HL-60 (cell line): Measurements from ENCODE around the gene CFAP74.
A peak's percentile ranks its signal among the peaks of the same experiment; 100 is the strongest.

ENCODE experiments used
- DNase-seq, 2 experiments: peaks; one replicate each; pipeline ENCODE4 v3.0.0-alpha.2; 2010 to 2020; ENCODE audit warnings: low read depth in 1 of 2, low spot score in 1 of 2
- H3K27ac ChIP-seq: fragments of 250-450 bp; sonication (Bioruptor Pico); replicated peaks from 2 replicates; pipeline ENCODE4 v1.5.1; 2020; ENCODE audit warnings: mild to moderate bottlenecking, moderate library complexity
- H3K27me3 ChIP-seq: fragments of 250-450 bp; sonication (Bioruptor Pico); 2 replicates; pipeline ENCODE4 v1.5.1; 2021; ENCODE audit warnings: mild to moderate bottlenecking, moderate library complexity; ENCODE audit not compliant: insufficient read depth, poor library complexity, severe bottlenecking
- H3K4me3 ChIP-seq: replicated peaks from 2 replicates; pipeline ENCODE4 v1.5.1; 2011; ENCODE audit warnings: mild to moderate bottlenecking, control low read depth, low read length; ENCODE audit not compliant: insufficient read depth
- GABPA ChIP-seq: IDR thresholded peaks from 2 replicates; pipeline ENCODE4 v1.6.1; 2012; ENCODE audit warnings: low read depth
- POLR2AphosphoS5 ChIP-seq: IDR thresholded peaks from 2 replicates; pipeline ENCODE4 v1.6.1; 2012; ENCODE audit warnings: low read depth
- SPI1 ChIP-seq: IDR thresholded peaks from 2 replicates; pipeline ENCODE4 v1.6.1; 2012; ENCODE audit warnings: low read depth, mild to moderate bottlenecking, borderline replicate concordance
- TF ChIP-seq, protein P1 (sequence below): IDR thresholded peaks from one replicate; pipeline ENCODE4 v1.5.1; 2011; ENCODE audit warnings: low read length, control low read depth, inconsistent platforms; ENCODE audit not compliant: insufficient read depth
- TF ChIP-seq, protein P2 (sequence below): IDR thresholded peaks from 2 replicates; pipeline ENCODE4 v1.6.1; 2012; ENCODE audit warnings: low read depth; ENCODE audit not compliant: insufficient replicate concordance

CFAP74 gene

DNA sequence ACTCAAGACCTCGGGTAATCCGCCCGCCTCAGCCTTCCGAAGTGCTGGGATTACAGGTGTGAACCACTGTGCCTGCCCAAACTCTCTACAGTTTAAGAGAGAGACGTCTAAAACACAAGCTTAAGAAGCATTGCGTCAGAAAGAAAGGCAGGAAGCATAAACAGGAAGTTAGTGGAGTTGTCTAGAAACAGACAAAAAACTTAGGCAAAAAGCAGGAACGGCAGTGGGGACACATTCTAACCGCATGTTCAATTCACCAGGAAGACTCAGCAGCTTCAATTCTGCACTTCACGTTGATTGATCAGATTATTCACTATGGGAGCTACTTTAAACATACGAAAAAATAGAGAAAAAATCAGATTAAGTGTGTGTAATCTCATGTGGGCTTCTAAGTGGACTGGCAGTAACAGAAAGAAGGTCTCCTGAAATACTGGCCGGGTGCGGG is 7.4 kb downstream of the CFAP74 start:
- Histone ChIP-seq H3K27ac (peak overlapping the region; percentile 78), H3K4me3 (no peak overlapping the region), H3K27me3 (no peaks in the 10 kb centered on the region)
- DNase-seq = peak; percentile 72 to 79
- peak; percentile 47; the same call in 1 of the 2 replicates for TF ChIP-seq POLR2AphosphoS5
- TF ChIP-seq SPI1 = peak; percentile 49; the same call in 1 of the 2 replicates
- TF ChIP-seq, protein P1, sequence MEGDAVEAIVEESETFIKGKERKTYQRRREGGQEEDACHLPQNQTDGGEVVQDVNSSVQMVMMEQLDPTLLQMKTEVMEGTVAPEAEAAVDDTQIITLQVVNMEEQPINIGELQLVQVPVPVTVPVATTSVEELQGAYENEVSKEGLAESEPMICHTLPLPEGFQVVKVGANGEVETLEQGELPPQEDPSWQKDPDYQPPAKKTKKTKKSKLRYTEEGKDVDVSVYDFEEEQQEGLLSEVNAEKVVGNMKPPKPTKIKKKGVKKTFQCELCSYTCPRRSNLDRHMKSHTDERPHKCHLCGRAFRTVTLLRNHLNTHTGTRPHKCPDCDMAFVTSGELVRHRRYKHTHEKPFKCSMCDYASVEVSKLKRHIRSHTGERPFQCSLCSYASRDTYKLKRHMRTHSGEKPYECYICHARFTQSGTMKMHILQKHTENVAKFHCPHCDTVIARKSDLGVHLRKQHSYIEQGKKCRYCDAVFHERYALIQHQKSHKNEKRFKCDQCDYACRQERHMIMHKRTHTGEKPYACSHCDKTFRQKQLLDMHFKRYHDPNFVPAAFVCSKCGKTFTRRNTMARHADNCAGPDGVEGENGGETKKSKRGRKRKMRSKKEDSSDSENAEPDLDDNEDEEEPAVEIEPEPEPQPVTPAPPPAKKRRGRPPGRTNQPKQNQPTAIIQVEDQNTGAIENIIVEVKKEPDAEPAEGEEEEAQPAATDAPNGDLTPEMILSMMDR = no peak
- TF ChIP-seq, protein P2, sequence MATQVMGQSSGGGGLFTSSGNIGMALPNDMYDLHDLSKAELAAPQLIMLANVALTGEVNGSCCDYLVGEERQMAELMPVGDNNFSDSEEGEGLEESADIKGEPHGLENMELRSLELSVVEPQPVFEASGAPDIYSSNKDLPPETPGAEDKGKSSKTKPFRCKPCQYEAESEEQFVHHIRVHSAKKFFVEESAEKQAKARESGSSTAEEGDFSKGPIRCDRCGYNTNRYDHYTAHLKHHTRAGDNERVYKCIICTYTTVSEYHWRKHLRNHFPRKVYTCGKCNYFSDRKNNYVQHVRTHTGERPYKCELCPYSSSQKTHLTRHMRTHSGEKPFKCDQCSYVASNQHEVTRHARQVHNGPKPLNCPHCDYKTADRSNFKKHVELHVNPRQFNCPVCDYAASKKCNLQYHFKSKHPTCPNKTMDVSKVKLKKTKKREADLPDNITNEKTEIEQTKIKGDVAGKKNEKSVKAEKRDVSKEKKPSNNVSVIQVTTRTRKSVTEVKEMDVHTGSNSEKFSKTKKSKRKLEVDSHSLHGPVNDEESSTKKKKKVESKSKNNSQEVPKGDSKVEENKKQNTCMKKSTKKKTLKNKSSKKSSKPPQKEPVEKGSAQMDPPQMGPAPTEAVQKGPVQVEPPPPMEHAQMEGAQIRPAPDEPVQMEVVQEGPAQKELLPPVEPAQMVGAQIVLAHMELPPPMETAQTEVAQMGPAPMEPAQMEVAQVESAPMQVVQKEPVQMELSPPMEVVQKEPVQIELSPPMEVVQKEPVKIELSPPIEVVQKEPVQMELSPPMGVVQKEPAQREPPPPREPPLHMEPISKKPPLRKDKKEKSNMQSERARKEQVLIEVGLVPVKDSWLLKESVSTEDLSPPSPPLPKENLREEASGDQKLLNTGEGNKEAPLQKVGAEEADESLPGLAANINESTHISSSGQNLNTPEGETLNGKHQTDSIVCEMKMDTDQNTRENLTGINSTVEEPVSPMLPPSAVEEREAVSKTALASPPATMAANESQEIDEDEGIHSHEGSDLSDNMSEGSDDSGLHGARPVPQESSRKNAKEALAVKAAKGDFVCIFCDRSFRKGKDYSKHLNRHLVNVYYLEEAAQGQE = peak; percentile 19
- no peak for TF ChIP-seq GABPA

DNA sequence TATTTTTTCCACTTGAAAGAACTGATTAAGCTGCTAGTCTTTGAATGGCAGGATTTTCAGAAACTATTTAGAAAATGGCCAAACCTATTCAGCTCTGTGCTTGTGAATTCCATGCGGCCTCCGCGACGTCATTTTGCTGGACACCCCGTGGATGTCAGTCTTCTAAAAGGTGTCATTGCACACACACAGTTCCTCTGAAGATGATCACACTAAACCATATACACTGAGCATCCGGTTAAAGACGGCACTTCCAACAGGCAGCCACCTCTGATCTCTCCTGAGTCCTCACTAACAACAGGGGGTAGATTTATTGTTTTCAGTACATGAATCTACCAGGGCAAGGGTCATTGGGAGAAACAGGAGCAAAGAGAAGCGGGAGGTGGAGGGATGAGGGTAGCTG is 9.1 kb downstream of the CFAP74 start:
- TF ChIP-seq, protein P1 = no peak
- TF ChIP-seq, protein P2 = no peak
- TF ChIP-seq POLR2AphosphoS5 (no peak), GABPA (no peak), SPI1 (no peak)

DNA sequence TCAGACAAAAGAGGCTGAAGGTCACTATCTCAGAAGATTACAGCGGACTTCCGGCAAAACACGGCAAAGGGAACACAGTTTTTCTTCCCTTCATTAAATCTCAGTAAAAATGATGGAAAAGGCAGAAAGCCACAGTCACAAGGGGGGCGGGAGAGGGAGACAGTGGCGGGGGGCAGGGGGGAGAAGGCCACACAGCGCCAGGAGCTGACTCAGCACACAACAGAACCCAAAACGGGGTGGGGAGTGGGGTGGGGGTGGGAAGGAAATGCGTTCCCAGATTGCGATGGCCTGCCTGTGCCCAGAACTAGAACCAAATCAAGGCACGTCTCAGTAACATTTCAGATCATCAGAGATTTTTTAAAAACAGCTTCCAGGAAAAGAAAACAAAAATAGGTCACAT is 13.4 kb downstream of the CFAP74 start:
- Histone ChIP-seq H3K27ac (no peak overlapping the region), H3K4me3 (no peak overlapping the region), H3K27me3 (no peaks in the 10 kb centered on the region)
- TF ChIP-seq POLR2AphosphoS5 (no peak), GABPA (no peak), SPI1 (no peak)
- TF ChIP-seq, protein P2 = no peak
- TF ChIP-seq, protein P1 = no peak
- DNase-seq = no peak

More for the DNA sequence above, 9.1 kb downstream of the CFAP74 start:
- no peak overlapping the region for H3K4me3 ChIP-seq
- H3K27ac ChIP-seq = no peak overlapping the region
- DNase-seq = no peak
- no peaks in the 10 kb centered on the region for H3K27me3 ChIP-seq
